ENCODE results near the gene GJB1.
A peak's percentile ranks its signal among the peaks of the same experiment; 100 is the strongest.

Gene GJB1

DNA sequence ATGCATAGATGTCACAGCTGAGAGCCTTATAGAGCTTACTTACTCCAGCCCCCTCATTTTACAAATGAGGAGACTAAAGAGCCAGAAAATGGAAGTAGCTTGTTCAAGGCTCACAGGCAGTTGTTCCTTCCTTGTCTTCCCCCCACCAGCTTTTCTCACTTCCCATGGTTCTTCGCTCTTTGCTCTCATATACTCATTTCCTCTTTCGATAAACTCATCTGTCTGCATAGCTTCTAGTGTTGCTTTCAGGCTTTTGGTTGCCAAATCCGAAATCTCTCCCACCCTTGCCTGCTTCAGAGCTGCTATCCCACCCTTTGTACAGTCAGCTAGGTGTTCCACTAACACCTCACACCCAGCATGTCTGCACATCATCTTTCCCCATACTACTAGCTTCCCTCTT is 25.0 kb upstream of the GJB1 start:
- H3K27ac ChIP-seq: no peak overlapping the region
- TF ChIP-seq, protein P1, sequence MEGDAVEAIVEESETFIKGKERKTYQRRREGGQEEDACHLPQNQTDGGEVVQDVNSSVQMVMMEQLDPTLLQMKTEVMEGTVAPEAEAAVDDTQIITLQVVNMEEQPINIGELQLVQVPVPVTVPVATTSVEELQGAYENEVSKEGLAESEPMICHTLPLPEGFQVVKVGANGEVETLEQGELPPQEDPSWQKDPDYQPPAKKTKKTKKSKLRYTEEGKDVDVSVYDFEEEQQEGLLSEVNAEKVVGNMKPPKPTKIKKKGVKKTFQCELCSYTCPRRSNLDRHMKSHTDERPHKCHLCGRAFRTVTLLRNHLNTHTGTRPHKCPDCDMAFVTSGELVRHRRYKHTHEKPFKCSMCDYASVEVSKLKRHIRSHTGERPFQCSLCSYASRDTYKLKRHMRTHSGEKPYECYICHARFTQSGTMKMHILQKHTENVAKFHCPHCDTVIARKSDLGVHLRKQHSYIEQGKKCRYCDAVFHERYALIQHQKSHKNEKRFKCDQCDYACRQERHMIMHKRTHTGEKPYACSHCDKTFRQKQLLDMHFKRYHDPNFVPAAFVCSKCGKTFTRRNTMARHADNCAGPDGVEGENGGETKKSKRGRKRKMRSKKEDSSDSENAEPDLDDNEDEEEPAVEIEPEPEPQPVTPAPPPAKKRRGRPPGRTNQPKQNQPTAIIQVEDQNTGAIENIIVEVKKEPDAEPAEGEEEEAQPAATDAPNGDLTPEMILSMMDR (IDR thresholded peaks at IDR 0.05): no peak
- no peak for TF ChIP-seq ZFX (IDR thresholded peaks at IDR 0.05; ENCODE audit: borderline replicate concordance)

DNA sequence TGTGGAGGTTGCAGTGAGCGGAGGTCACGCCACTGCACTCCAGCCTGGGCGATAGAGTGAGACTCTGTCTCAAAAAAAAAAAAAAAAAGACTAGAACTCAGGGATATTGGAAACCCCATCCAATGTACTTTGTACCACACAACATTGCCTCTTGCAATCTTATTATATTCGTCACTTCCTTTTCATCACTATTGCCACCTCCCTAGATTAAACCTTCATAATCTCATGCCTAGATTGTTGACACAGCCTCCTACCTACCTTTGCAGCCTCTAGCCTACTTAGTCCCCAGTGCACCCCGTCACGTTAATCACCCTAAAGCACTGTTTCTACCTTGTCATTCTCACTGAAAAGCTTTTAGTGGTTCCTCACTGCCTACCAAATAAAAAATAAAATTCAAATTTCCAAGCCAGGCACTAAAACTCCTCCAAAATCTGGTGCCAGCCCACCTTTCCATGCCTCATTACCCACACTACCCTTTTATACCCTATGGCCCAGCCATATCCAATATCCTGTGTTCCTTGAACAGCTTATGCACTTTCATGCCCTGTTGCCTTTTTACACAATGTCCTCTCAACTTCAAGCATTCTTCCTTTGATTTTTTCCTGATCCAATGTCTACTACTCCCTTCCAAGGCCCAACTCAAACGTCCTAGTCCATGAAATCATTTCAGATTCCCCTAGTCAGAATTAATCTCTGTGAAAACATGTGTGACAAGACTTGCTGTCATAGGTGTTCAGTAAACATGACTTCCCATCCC is 23.6 kb upstream of the GJB1 start:
- no peak overlapping the region for H3K27ac ChIP-seq
- TF ChIP-seq, protein P1 (IDR thresholded peaks at IDR 0.05): no peak
- TF ChIP-seq ZFX (IDR thresholded peaks at IDR 0.05; ENCODE audit: borderline replicate concordance): no peak

DNA sequence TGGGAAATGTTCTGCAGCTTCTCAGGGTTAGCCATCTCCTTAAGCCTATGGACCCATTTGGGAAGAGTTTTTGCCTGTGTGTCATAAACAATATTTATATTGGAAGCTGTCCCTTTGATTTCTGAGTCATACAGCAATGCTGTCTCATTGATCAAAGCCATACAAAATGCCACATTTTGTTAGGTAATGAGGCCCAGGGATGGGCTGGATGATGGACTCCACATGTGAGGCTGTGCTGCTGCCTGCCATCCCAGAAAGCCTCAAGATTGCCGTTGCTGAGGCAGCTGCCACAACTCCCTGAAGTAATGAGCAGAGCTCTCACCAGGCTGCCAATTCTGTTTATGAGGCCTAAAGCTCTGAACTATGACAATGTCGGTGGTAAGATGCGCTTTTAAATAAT is 12.2 kb upstream of the GJB1 start:
- TF ChIP-seq ZFX (IDR thresholded peaks at IDR 0.05; ENCODE audit: borderline replicate concordance): no peak
- TF ChIP-seq, protein P1 (IDR thresholded peaks at IDR 0.05): no peak
- no peak overlapping the region for H3K27ac ChIP-seq

DNA sequence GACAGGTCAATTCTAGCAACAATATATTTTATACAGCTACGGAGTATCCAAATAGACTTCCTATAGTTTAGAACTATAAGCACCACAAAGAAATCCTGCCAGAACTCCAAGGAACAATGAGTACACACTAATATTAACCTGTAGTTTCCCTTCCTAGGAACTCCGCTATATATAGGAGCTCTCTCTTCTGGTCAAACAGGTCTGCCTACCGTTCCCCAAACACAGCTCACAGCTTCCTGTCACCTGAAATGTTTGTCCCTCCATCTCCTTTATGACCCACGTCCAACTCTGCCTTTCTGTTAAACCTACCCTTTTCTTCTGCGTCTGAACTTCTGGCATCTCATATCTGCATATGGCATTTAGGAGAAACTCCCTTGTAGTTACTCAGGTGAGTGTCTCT is 10.5 kb upstream of the GJB1 start:
- H3K27ac ChIP-seq: no peak overlapping the region
- no peak for TF ChIP-seq ZFX (IDR thresholded peaks at IDR 0.05; ENCODE audit: borderline replicate concordance)
- TF ChIP-seq, protein P1 (IDR thresholded peaks at IDR 0.05): no peak

DNA sequence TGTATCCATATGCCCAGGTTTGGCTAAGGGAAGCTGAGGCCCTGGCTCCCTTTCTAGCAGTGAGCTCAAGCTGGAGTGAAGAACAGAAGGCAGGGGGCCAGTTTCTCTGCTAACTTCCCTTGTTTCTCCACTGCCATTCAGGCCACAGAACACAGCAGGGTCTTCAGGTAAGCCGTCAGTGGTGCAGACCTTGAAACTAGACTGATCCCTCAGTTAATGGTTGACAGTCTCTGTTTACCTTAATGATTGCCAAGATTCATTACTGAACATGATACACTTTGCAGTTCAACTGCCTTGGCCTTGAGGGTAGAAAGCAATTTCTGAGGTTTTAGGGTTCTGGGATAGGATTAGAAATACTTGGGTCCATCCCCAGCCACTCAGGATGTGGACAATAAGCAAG is 8.9 kb upstream of the GJB1 start:
- H3K27ac ChIP-seq: peak overlapping the region; percentile 58
- TF ChIP-seq ZFX (IDR thresholded peaks at IDR 0.05; ENCODE audit: borderline replicate concordance): no peak
- TF ChIP-seq, protein P1 (IDR thresholded peaks at IDR 0.05): no peak

DNA sequence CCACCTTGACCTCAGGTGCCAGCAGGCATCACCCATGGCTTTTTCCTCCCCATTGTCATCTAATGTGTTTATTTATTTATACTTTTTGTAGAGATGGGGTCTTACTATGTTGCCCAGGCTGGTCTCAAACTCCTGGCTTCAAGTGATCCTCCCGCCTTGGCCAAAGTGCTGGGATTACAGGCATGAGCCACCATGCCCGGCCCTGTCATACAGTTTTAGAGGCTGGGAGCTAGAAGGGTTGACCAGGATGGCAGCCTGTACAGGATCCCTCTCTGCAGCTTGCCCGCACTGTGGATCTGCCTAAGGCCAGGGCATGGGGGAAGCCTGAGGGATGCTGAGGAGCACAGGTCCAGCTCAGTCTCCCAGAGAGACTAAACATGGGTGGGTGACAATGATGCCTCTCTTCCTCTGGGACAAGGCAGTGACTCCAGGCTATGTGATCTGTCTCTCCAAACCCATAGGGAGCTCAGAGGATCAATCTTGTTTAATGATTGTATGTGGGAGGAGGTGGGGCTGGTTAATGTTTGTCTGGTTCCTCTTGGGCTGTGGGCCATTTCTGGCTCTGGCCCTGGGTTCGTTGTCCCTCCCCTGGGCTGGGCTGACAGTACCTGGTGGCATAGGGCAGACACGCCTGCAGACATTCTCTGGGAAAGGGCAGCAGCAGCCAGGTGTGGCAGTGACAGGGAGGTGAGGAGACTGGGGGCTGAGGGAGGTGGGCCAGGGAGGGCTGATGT is 8.3 kb upstream of the GJB1 start:
- TF ChIP-seq, protein P1 (IDR thresholded peaks at IDR 0.05): no peak
- no peak for TF ChIP-seq ZFX (IDR thresholded peaks at IDR 0.05; ENCODE audit: borderline replicate concordance)
- H3K27ac ChIP-seq: peak overlapping the region; percentile 58

DNA sequence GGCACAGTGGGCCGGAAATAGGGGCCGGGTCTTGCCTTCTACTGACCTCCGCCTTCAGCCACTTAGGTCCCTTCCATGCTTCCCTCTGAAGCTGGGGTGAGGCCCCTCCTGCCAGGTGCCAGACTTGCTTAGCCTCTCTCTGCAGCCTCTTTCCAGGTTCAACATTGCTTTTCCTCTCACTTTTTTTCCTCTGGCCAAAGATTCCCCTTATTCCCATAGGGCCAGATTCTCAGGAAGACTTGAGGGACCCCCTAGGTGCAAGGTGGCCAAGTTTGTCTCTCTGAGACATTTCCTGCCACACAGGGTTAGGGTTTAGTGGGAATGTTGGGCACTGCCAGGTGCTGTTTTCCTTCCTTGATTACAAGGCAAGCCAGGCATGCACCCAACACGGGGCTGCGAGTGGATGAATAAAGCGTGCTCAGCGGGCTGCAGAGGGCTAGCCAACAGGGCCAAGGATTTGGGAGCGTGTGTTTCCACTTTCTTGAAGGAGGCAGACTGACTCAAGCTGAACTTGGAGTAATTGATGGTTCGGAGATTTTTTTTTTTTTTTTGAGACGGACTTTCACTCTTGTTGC is 7.6 kb upstream of the GJB1 start:
- no peak overlapping the region for H3K27ac ChIP-seq
- TF ChIP-seq, protein P1 (IDR thresholded peaks at IDR 0.05): no peak
- TF ChIP-seq ZFX (IDR thresholded peaks at IDR 0.05; ENCODE audit: borderline replicate concordance): no peak
